SK-N-SH treated with all-trans-retinoic acid at 6 μM for 48 hours (cell line): ENCODE results near the gene EPB41L2.

ENCODE experiments used
- ATAC-seq: fragments of 200-7000 bp; cut with Tn5 transposase; 3 replicates; pipeline ENCODE4 v1.9.1; 2020; ENCODE audit warnings: mild to moderate bottlenecking, moderate library complexity
- ARNTL ChIP-seq: fragments of 450-650 bp; formaldehyde crosslinking; IDR thresholded peaks from 2 replicates; pipeline ENCODE4 v1.5.0; 2020; ENCODE audit warnings: low read depth, mild to moderate bottlenecking, moderate library complexity, borderline replicate concordance
- BACH2 ChIP-seq: fragments of 250-450 bp; sonication (Bioruptor Pico); IDR thresholded peaks from 2 replicates; pipeline ENCODE4 v1.9.0; 2021; ENCODE audit warnings: mild to moderate bottlenecking, borderline replicate concordance
- CSDC2 ChIP-seq: fragments of 250-450 bp; sonication (Bioruptor Pico); IDR thresholded peaks from 2 replicates; pipeline ENCODE4 v1.5.0; 2020; ENCODE audit warnings: mild to moderate bottlenecking, moderate library complexity
- ESRRG ChIP-seq: fragments of 250-450 bp; sonication (Bioruptor Pico); IDR thresholded peaks from 2 replicates; pipeline ENCODE4 v1.6.1; 2021; ENCODE audit warnings: mild to moderate bottlenecking
- OSR1 ChIP-seq: fragments of 250-450 bp; sonication (Bioruptor Pico); IDR thresholded peaks from 2 replicates; pipeline ENCODE4 v1.8.0; 2022; ENCODE audit warnings: moderate library complexity, mild to moderate bottlenecking, inconsistent platforms
- PPARA ChIP-seq: fragments of 250-450 bp; sonication (Bioruptor Pico); IDR thresholded peaks from 2 replicates; pipeline ENCODE4 v1.5.0; 2020; ENCODE audit warnings: mild to moderate bottlenecking, borderline replicate concordance
- RARB ChIP-seq: fragments of 250-450 bp; sonication (Bioruptor Pico); IDR thresholded peaks from 2 replicates; pipeline ENCODE4 v1.8.0; 2021; ENCODE audit warnings: mild to moderate bottlenecking, moderate library complexity
- TCF4 ChIP-seq: fragments of 250-450 bp; sonication (Bioruptor Pico); IDR thresholded peaks from 2 replicates; pipeline ENCODE4 v1.8.0; 2021; ENCODE audit warnings: mild to moderate bottlenecking, moderate library complexity, borderline replicate concordance
- TOX ChIP-seq: fragments of 250-450 bp; sonication (Bioruptor Pico); IDR thresholded peaks from 2 replicates; pipeline ENCODE4 v1.8.0; 2021; ENCODE audit warnings: mild to moderate bottlenecking, moderate library complexity, borderline replicate concordance
- ZC3H10 ChIP-seq: fragments of 250-450 bp; sonication (Bioruptor Pico); IDR thresholded peaks from 2 replicates; pipeline ENCODE4 v1.5.1; 2021; ENCODE audit warnings: mild to moderate bottlenecking, moderate library complexity
- ZFP30 ChIP-seq: fragments of 450-650 bp; formaldehyde crosslinking; IDR thresholded peaks from 2 replicates; pipeline ENCODE4 v1.5.0; 2022; ENCODE audit warnings: mild to moderate bottlenecking, moderate library complexity
- ZNF565 ChIP-seq: fragments of 450-650 bp; formaldehyde crosslinking; conservative IDR thresholded peaks from 2 replicates; pipeline ENCODE4 v1.5.0; 2020; ENCODE audit warnings: low read depth, mild to moderate bottlenecking, moderate library complexity
- ZNF70 ChIP-seq: fragments of 450-650 bp; formaldehyde crosslinking; IDR thresholded peaks from 2 replicates; pipeline ENCODE4 v1.5.0; 2020; ENCODE audit warnings: mild to moderate bottlenecking, moderate library complexity
- ZNF8 ChIP-seq: fragments of 450-650 bp; formaldehyde crosslinking; IDR thresholded peaks from 2 replicates; pipeline ENCODE4 v1.5.0; 2020; ENCODE audit warnings: mild to moderate bottlenecking, moderate library complexity
- TF ChIP-seq, protein P1 (sequence below): fragments of 250-450 bp; sonication (Bioruptor Pico); IDR thresholded peaks from 2 replicates; pipeline ENCODE4 v1.8.0; 2020; ENCODE audit warnings: mild to moderate bottlenecking, moderate library complexity, borderline replicate concordance
- TF ChIP-seq, protein P2 (sequence below): fragments of 250-450 bp; sonication (Bioruptor Pico); IDR thresholded peaks from 2 replicates; pipeline ENCODE4 v1.5.1; 2020; ENCODE audit warnings: low read depth, mild to moderate bottlenecking, moderate library complexity
- TF ChIP-seq, protein P3 (sequence below): fragments of 250-450 bp; sonication (Bioruptor Pico); IDR thresholded peaks from 2 replicates; pipeline ENCODE4 v1.8.0; 2021; ENCODE audit warnings: low read depth, mild to moderate bottlenecking, moderate library complexity, borderline replicate concordance
- TF ChIP-seq, protein P4 (sequence below): fragments of 250-450 bp; sonication (Bioruptor Pico); IDR thresholded peaks from 2 replicates; pipeline ENCODE4 v1.5.1; 2021; ENCODE audit warnings: mild to moderate bottlenecking, moderate library complexity
- TF ChIP-seq, protein P5 (sequence below): fragments of 250-450 bp; sonication (Bioruptor Pico); IDR thresholded peaks from 2 replicates; pipeline ENCODE4 v1.5.0; 2020; ENCODE audit warnings: mild to moderate bottlenecking, moderate library complexity

EPB41L2 gene

DNA sequence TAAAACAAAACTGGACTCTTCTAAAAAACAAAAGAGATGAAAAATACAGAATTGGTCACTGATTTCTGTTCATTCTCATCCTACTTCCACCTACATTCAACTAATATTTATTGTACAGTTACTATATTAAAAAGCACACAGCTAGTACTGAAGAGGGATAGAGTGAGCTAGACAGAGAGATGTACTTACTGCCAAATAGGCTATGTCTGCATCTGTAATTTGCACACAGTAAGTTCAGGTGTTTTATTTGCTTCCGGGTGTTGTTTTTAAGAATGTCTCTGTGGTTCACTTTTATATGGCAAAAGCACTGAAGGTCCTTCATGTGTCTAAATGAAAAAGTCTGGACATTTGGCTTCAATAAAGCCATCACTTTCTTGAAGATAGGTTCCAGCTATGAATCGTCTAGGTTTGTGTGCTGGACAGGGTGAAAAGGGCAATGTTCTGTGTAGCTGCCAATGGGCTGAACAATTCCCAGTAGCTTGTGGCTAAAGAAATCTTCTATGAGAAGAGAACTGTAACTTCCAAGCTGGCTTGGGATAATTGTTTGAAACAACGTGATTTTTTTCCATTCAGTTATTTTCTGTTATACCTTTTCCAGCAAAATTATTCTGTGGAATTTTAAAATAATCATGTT, 47.3 kb downstream of the EPB41L2 start:
- TF ChIP-seq TOX (CRISPR knock-in tag) (no peak), OSR1 (CRISPR knock-in tag) (no peak), ESRRG (no peak), RARB (CRISPR knock-in tag) (no peak), ZNF8 (no peak), CSDC2 (CRISPR knock-in tag) (no peak), TCF4 (CRISPR knock-in tag) (no peak), ZFP30 (CRISPR knock-in tag) (no peak), BACH2 (no peak), PPARA (CRISPR knock-in tag) (no peak), ZNF565 (no peak), ARNTL (no peak), ZC3H10 (CRISPR knock-in tag) (no peak), ZNF70 (CRISPR knock-in tag) (no peak)
- TF ChIP-seq, protein P1, sequence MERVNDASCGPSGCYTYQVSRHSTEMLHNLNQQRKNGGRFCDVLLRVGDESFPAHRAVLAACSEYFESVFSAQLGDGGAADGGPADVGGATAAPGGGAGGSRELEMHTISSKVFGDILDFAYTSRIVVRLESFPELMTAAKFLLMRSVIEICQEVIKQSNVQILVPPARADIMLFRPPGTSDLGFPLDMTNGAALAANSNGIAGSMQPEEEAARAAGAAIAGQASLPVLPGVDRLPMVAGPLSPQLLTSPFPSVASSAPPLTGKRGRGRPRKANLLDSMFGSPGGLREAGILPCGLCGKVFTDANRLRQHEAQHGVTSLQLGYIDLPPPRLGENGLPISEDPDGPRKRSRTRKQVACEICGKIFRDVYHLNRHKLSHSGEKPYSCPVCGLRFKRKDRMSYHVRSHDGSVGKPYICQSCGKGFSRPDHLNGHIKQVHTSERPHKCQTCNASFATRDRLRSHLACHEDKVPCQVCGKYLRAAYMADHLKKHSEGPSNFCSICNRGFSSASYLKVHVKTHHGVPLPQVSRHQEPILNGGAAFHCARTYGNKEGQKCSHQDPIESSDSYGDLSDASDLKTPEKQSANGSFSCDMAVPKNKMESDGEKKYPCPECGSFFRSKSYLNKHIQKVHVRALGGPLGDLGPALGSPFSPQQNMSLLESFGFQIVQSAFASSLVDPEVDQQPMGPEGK (CRISPR knock-in tag) = no peak
- TF ChIP-seq, protein P2, sequence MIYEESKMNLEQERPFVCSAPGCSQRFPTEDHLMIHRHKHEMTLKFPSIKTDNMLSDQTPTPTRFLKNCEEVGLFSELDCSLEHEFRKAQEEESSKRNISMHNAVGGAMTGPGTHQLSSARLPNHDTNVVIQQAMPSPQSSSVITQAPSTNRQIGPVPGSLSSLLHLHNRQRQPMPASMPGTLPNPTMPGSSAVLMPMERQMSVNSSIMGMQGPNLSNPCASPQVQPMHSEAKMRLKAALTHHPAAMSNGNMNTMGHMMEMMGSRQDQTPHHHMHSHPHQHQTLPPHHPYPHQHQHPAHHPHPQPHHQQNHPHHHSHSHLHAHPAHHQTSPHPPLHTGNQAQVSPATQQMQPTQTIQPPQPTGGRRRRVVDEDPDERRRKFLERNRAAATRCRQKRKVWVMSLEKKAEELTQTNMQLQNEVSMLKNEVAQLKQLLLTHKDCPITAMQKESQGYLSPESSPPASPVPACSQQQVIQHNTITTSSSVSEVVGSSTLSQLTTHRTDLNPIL (CRISPR knock-in tag) = no peak
- TF ChIP-seq, protein P3, sequence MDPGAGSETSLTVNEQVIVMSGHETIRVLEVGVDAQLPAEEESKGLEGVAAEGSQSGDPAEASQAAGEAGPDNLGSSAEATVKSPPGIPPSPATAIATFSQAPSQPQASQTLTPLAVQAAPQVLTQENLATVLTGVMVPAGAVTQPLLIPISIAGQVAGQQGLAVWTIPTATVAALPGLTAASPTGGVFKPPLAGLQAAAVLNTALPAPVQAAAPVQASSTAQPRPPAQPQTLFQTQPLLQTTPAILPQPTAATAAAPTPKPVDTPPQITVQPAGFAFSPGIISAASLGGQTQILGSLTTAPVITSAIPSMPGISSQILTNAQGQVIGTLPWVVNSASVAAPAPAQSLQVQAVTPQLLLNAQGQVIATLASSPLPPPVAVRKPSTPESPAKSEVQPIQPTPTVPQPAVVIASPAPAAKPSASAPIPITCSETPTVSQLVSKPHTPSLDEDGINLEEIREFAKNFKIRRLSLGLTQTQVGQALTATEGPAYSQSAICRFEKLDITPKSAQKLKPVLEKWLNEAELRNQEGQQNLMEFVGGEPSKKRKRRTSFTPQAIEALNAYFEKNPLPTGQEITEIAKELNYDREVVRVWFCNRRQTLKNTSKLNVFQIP (CRISPR knock-in tag) = no peak
- TF ChIP-seq, protein P4, sequence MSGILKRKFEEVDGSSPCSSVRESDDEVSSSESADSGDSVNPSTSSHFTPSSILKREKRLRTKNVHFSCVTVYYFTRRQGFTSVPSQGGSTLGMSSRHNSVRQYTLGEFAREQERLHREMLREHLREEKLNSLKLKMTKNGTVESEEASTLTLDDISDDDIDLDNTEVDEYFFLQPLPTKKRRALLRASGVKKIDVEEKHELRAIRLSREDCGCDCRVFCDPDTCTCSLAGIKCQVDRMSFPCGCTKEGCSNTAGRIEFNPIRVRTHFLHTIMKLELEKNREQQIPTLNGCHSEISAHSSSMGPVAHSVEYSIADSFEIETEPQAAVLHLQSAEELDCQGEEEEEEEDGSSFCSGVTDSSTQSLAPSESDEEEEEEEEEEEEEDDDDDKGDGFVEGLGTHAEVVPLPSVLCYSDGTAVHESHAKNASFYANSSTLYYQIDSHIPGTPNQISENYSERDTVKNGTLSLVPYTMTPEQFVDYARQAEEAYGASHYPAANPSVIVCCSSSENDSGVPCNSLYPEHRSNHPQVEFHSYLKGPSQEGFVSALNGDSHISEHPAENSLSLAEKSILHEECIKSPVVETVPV (CRISPR knock-in tag) = no peak
- TF ChIP-seq, protein P5, sequence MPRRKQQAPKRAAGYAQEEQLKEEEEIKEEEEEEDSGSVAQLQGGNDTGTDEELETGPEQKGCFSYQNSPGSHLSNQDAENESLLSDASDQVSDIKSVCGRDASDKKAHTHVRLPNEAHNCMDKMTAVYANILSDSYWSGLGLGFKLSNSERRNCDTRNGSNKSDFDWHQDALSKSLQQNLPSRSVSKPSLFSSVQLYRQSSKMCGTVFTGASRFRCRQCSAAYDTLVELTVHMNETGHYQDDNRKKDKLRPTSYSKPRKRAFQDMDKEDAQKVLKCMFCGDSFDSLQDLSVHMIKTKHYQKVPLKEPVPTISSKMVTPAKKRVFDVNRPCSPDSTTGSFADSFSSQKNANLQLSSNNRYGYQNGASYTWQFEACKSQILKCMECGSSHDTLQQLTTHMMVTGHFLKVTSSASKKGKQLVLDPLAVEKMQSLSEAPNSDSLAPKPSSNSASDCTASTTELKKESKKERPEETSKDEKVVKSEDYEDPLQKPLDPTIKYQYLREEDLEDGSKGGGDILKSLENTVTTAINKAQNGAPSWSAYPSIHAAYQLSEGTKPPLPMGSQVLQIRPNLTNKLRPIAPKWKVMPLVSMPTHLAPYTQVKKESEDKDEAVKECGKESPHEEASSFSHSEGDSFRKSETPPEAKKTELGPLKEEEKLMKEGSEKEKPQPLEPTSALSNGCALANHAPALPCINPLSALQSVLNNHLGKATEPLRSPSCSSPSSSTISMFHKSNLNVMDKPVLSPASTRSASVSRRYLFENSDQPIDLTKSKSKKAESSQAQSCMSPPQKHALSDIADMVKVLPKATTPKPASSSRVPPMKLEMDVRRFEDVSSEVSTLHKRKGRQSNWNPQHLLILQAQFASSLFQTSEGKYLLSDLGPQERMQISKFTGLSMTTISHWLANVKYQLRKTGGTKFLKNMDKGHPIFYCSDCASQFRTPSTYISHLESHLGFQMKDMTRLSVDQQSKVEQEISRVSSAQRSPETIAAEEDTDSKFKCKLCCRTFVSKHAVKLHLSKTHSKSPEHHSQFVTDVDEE (CRISPR knock-in tag) = no peak
- ATAC-seq = no peak

DNA sequence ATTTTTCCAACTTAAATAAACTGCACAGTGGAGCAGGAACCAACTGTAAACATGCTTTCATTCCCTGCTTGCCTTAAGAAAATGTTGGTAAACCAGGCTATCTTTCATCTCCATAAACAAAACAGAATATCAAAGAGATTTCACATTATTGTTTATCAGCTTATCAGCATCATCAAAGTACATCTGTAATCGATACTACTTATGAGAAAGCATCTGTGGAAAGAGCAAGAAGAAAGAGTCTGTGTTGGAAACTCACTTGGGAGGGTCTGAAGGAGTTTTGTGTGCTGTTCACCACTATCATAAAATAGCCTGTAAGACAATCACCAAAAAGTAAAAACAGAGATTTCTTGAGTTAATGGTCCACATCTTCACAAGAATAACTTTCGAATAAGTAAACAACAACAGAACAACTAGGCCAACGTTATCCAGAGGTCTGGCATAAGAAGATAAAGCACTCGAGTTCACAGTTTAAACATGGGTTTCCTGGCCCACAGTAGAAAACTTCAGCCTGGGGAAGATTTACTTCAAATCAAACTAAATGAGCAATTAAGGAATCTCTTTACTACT, 47.9 kb downstream of the EPB41L2 start:
- no peak for ATAC-seq
- no peak for TF ChIP-seq OSR1 (CRISPR knock-in tag)
- TF ChIP-seq, protein P2 (CRISPR knock-in tag) = no peak
- no peak for TF ChIP-seq ZNF70 (CRISPR knock-in tag)
- TF ChIP-seq BACH2 = no peak
- TF ChIP-seq TCF4 (CRISPR knock-in tag) = no peak
